Omental fat pad (tissue), 4 donors: ENCODE measurements around the gene TAF13. TPM values are rescaled to one million over a fixed set of nuclear protein-coding genes. Genes with fewer than 3 reads are reported as not detected.

Experiments
- ATAC-seq: fragments of 150-250 bp; one replicate; pipeline ENCODE4 v1.9.1; 2016; ENCODE audit warnings: mild to moderate bottlenecking, moderate library complexity; ENCODE audit not compliant: low FRiP score
- DNase-seq: peaks from one replicate; pipeline ENCODE4 v3.0.0-alpha.2; 2019; ENCODE audit warnings: low spot score
- CTCF ChIP-seq, 3 donors: fragments of 450-650 bp; IDR thresholded peaks; one replicate each; pipeline ENCODE4 v1.5.1; 2016 to 2017; ENCODE audit warnings: antibody characterized with exemption in 3 of 3, mild to moderate bottlenecking in 3 of 3, moderate library complexity in 2 of 3
- total RNA-seq, 4 donors: library from RNA; depleted of rRNA; stranded (reverse); fragments of >200 nt; gene quantifications; one replicate each; pipeline ENCODE4 v1.1.0, GENCODE V29; 2016

Gene TAF13
- total RNA-seq, 4 donors from 2014 or later = 24.3 to 65.3 (median 31.5) TPM

- no peak for TF ChIP-seq CTCF (IDR thresholded peaks at IDR 0.05)
- no peak for DNase-seq
- ATAC-seq = no peak
Observed at GRCh38 chr1:109083923-109084322, 8.1 kb upstream of the TAF13 start.

DNA sequence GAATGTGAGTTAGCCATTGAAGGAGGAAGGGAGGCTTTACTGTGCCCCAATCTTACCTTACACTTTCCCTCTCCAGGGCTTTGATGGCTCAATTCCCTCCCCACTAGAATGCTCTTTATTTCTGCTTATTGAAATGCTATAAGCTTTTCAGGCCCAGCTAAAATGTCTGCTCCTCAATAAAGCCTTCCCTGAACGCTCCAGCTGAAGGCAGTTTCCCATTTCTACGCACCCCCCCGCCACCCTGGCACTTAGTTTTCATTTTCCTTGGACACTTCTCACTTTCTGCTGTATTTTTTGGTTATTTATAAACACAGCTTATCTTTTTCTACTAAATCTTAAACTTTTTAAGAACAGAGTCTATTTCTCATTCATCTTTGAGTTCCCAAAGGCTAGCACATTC is 7.7 kb upstream of the TAF13 start:
- TF ChIP-seq CTCF (IDR thresholded peaks at IDR 0.05) = no peak
- ATAC-seq = no peak
- DNase-seq = no peak

DNA sequence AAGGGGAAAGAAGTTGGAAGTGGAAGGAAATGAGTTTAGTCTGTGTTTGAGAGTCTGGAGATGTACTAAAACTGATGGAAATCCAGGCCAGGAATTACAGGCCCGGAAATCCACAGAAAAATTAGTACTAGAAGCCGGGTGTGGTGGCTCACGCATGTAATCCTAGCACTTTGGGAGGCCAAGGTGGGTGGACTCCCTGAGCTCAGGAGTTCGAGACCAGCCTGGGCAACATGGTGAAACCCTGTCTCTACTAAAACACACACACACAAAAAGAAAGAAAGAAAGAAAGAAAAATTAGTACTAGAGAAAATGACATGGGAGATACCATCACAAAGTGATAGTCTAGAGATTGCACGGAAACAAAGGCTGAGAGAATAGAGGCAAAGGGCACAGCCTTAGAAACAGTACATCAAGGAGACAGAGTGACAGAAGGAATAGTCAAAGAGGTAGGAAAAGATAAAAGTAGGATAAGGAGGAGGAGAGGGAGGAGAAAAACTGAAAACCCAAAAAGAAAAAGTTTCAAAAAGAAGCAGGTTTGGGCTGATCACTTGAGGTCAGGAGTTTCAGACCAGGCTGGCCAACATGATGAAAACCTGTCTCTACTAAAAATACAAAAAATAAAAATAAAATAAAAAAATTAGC is 4.8 kb upstream of the TAF13 start:
- no peak for ATAC-seq
- TF ChIP-seq CTCF (IDR thresholded peaks at IDR 0.05) = no peak
- no peak for DNase-seq

GRCh38 chr1:109079240-109079622 is 3.4 kb upstream of the TAF13 start:
- no peak for TF ChIP-seq CTCF (IDR thresholded peaks at IDR 0.05)
- DNase-seq (no peak), ATAC-seq (no peak)

DNA sequence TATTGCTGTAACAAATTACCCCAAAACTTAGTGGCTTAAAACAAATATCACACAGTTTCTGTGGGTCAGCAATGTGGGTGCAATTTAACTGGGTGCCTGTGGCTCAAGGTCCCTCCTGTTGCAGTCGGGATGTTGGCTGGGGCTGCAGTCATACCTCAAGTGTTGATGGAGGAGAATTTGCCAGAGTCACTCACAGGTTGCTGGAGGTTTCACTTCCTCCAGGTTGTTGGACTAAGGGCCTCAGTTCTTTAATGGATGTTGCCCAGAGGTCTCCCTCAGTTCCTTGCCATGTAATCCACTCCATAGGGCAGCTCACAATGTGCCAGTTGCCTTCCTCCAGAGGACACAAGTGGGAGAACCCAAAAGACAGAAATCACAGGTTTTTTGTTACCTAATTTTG is 2.5 kb upstream of the TAF13 start:
- TF ChIP-seq CTCF (IDR thresholded peaks at IDR 0.05) = no peak
- ATAC-seq (no peak), DNase-seq (no peak)

DNA sequence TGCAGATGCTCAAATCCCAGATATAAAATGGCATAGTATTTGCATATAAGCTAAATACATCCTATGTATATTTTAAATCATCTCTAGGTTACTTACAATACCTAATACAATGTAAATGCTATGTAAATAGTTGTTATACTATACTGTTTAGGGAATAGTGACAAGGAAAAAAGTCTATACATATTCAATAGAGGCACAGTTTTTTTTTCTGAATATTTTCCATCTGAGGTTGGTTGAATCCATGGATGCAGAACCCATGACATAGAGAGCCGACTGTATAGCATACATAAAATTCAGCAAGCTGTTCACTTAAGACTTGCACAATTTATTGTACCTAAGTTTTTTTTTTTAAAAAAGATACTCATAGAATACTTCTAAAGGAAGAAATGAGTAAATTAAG is 6.5 kb downstream of the TAF13 start:
- no peak for DNase-seq
- ATAC-seq = no peak
- no peak for TF ChIP-seq CTCF (IDR thresholded peaks at IDR 0.05)

DNA sequence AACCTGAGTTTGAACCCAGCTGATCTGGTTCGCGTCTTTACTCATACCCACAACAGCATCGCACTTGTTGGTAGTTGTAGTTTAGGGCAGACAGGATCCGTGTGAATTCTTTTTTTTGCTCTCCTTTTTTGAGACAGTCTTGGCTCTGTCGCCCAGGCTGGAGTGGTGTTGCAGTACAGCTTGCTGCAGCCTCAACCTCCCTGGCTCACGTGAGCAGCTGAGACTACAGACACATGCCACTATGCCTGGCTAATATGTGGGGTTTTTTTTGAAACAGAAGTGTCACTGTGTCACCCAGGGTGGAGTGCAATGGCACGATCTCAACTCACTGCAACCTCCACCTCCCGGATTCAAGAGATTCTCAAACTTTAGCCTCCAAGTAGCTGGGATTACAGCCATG is 7.9 kb downstream of the TAF13 start:
- no peak for ATAC-seq
- TF ChIP-seq CTCF (IDR thresholded peaks at IDR 0.05) = no peak
- DNase-seq = no peak
